ENCODE measurements around the gene NUDT1. TPM values are rescaled to one million over a fixed set of nuclear protein-coding genes. Genes with fewer than 3 reads are reported as not detected.

Gene NUDT1
- total RNA-seq, 1 donor from 2014 or later: 12.0 TPM

GRCh38 chr7:2210551-2211258 is 31.3 kb upstream of the NUDT1 start:
- Mint-ChIP-seq H3K9me3 (ENCODE audit: unreplicated experiment) (peaks cover 3% of the 10 kb centered on the region), H3K36me3 (ENCODE audit: low read depth, unreplicated experiment) (peaks cover 28% of the 10 kb centered on the region), H3K27me3 (ENCODE audit: low read depth, unreplicated experiment) (no peaks in the 10 kb centered on the region), H3K4me1 (ENCODE audit: low read depth, unreplicated experiment) (peaks cover 2% of the 10 kb centered on the region), H3K27ac (ENCODE audit: unreplicated experiment) (no peak overlapping the region), H3K4me3 (ENCODE audit: unreplicated experiment) (no peak overlapping the region)
- DNase-seq (ENCODE audit: low read depth): no peak
- FAIRE-seq: no peak
- Histone ChIP-seq H3K36me3 (ENCODE audit: insufficient read depth, low read length) (peaks cover 8% of the 10 kb centered on the region), H3K4me2 (ENCODE audit: low read length) (no peak overlapping the region), H3K4me3 (ENCODE audit: insufficient read depth, low read depth, low read length) (no peak overlapping the region), H4K20me1 (ENCODE audit: insufficient read depth, low read length) (peaks cover 23% of the 10 kb centered on the region), H3K4me1 (ENCODE audit: insufficient read depth, low read length) (no peaks in the 10 kb centered on the region), H3K9ac (ENCODE audit: low read length) (no peak overlapping the region), H3K27me3 (ENCODE audit: insufficient read depth, low read length) (no peaks in the 10 kb centered on the region), H3K27ac (ENCODE audit: low read depth, low read length) (no peak overlapping the region), H2AFZ (ENCODE audit: low read depth, low read length) (no peak overlapping the region), H3K79me2 (ENCODE audit: insufficient read depth, low read length) (peaks cover 6% of the 10 kb centered on the region), H3K9me3 (ENCODE audit: insufficient read depth, low read depth, low read length) (no peaks in the 10 kb centered on the region)
- TF ChIP-seq, protein P1, sequence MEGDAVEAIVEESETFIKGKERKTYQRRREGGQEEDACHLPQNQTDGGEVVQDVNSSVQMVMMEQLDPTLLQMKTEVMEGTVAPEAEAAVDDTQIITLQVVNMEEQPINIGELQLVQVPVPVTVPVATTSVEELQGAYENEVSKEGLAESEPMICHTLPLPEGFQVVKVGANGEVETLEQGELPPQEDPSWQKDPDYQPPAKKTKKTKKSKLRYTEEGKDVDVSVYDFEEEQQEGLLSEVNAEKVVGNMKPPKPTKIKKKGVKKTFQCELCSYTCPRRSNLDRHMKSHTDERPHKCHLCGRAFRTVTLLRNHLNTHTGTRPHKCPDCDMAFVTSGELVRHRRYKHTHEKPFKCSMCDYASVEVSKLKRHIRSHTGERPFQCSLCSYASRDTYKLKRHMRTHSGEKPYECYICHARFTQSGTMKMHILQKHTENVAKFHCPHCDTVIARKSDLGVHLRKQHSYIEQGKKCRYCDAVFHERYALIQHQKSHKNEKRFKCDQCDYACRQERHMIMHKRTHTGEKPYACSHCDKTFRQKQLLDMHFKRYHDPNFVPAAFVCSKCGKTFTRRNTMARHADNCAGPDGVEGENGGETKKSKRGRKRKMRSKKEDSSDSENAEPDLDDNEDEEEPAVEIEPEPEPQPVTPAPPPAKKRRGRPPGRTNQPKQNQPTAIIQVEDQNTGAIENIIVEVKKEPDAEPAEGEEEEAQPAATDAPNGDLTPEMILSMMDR (IDR thresholded peaks at IDR 0.05; ENCODE audit: insufficient read depth, low read depth, low read length): no peak
- no peak for TF ChIP-seq EZH2 (IDR thresholded peaks at IDR 0.05; ENCODE audit: insufficient read depth, low read length)

DNA sequence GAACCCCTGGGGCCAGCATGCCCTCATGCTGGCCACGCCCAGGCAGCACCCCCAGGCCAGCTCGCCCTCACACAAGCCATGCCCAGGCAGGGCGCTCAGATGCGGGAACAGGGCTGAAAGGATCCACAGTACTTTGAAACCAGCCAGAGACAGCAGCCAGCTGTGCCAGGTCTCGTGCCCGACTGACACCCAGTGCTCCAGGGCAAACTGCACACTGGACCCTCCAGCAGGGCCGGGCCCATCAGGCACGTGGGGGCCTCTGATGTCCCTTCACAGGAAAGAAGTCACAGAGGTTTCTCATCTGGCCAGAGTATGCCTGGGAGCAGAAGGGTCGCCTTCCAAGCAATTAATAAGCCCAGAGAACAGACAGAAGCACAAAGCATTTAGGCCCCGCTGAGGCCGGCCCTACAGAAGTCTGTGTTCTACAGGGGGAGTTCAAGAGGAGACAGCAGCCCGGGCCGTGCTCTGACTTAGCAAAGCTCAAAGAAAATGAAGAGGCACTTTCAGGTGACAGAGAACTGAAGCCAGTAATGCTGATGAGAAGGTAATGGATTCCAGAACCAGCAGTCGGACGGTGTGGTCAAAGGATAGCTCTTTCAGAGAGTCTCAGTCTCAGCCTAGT is 30.7 kb upstream of the NUDT1 start:
- FAIRE-seq: no peak
- Mint-ChIP-seq H3K36me3 (ENCODE audit: low read depth, unreplicated experiment) (peaks cover 28% of the 10 kb centered on the region), H3K27me3 (ENCODE audit: low read depth, unreplicated experiment) (no peaks in the 10 kb centered on the region), H3K4me1 (ENCODE audit: low read depth, unreplicated experiment) (peaks cover 2% of the 10 kb centered on the region), H3K9me3 (ENCODE audit: unreplicated experiment) (peaks cover 3% of the 10 kb centered on the region), H3K27ac (ENCODE audit: unreplicated experiment) (no peak overlapping the region), H3K4me3 (ENCODE audit: unreplicated experiment) (no peak overlapping the region)
- H3K4me2 ChIP-seq (ENCODE audit: low read length): no peak overlapping the region
- peaks cover 14% of the 10 kb centered on the region for H3K36me3 ChIP-seq (ENCODE audit: insufficient read depth, low read length)
- H3K9me3 ChIP-seq (ENCODE audit: insufficient read depth, low read depth, low read length): no peaks in the 10 kb centered on the region
- peaks cover 6% of the 10 kb centered on the region for H3K79me2 ChIP-seq (ENCODE audit: insufficient read depth, low read length)
- peaks cover 30% of the 10 kb centered on the region for H4K20me1 ChIP-seq (ENCODE audit: insufficient read depth, low read length)
- H3K9ac ChIP-seq (ENCODE audit: low read length): no peak overlapping the region
- H3K4me3 ChIP-seq (ENCODE audit: insufficient read depth, low read depth, low read length): no peak overlapping the region
- H3K27me3 ChIP-seq (ENCODE audit: insufficient read depth, low read length): no peaks in the 10 kb centered on the region
- no peak for DNase-seq (ENCODE audit: low read depth)
- no peaks in the 10 kb centered on the region for H3K4me1 ChIP-seq (ENCODE audit: insufficient read depth, low read length)
- no peak for TF ChIP-seq EZH2 (IDR thresholded peaks at IDR 0.05; ENCODE audit: insufficient read depth, low read length)
- TF ChIP-seq, protein P1 (IDR thresholded peaks at IDR 0.05; ENCODE audit: insufficient read depth, low read depth, low read length): no peak
- no peak overlapping the region for H2AFZ ChIP-seq (ENCODE audit: low read depth, low read length)
- no peak overlapping the region for H3K27ac ChIP-seq (ENCODE audit: low read depth, low read length)

DNA sequence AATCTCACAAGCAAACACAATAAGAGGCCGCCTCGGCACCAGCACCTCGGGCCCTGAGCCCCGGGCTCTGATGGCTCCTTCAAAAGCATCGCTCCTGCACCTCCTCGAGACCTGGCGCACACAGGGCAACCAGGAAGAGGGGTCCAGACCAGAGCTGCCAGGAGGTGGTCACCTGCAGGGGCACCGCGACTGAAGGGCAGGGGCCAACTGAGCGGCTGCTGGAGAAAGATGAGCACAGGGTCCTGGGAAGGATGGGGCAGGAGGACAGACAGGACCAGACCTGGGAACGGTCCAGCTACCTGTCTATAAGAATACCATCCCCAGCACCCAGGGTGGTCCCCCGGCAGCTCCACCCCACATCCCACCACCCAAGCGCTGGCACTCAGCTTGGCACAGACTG is 30.1 kb upstream of the NUDT1 start:
- H3K4me1 Mint-ChIP-seq (ENCODE audit: low read depth, unreplicated experiment): peaks cover 2% of the 10 kb centered on the region
- H3K27me3 Mint-ChIP-seq (ENCODE audit: low read depth, unreplicated experiment): no peaks in the 10 kb centered on the region
- no peak overlapping the region for H3K27ac Mint-ChIP-seq (ENCODE audit: unreplicated experiment)
- peaks cover 28% of the 10 kb centered on the region for H3K36me3 Mint-ChIP-seq (ENCODE audit: low read depth, unreplicated experiment)
- no peaks in the 10 kb centered on the region for H3K4me1 ChIP-seq (ENCODE audit: insufficient read depth, low read length)
- peaks cover 6% of the 10 kb centered on the region for H3K79me2 ChIP-seq (ENCODE audit: insufficient read depth, low read length)
- FAIRE-seq (no peak), DNase-seq (ENCODE audit: low read depth) (no peak)
- no peak overlapping the region for H3K4me2 ChIP-seq (ENCODE audit: low read length)
- no peaks in the 10 kb centered on the region for H3K9me3 ChIP-seq (ENCODE audit: insufficient read depth, low read depth, low read length)
- no peak overlapping the region for H3K9ac ChIP-seq (ENCODE audit: low read length)
- H3K9me3 Mint-ChIP-seq (ENCODE audit: unreplicated experiment): peaks cover 3% of the 10 kb centered on the region
- no peak overlapping the region for H3K4me3 Mint-ChIP-seq (ENCODE audit: unreplicated experiment)
- no peaks in the 10 kb centered on the region for H3K27me3 ChIP-seq (ENCODE audit: insufficient read depth, low read length)
- H2AFZ ChIP-seq (ENCODE audit: low read depth, low read length): no peak overlapping the region
- peaks cover 19% of the 10 kb centered on the region for H3K36me3 ChIP-seq (ENCODE audit: insufficient read depth, low read length)
- H3K4me3 ChIP-seq (ENCODE audit: insufficient read depth, low read depth, low read length): no peak overlapping the region
- peaks cover 33% of the 10 kb centered on the region for H4K20me1 ChIP-seq (ENCODE audit: insufficient read depth, low read length)
- TF ChIP-seq, protein P1 (IDR thresholded peaks at IDR 0.05; ENCODE audit: insufficient read depth, low read depth, low read length): no peak
- no peak for TF ChIP-seq EZH2 (IDR thresholded peaks at IDR 0.05; ENCODE audit: insufficient read depth, low read length)
- no peak overlapping the region for H3K27ac ChIP-seq (ENCODE audit: low read depth, low read length)

All from astrocyte (in vitro differentiated cells and primary cell).